A549 (cell line): ENCODE measurements around the gene FMNL2. TPM values are rescaled to one million over a fixed set of nuclear protein-coding genes. Genes with fewer than 3 reads are reported as not detected.

Experiments used
- ATAC-seq, 2 experiments: fragments of 200-7000 bp in 1 of 2; fragments of >200 bp in 1 of 2; cut with Nextera tagmentation in 1 of 2; cut with Tn5 transposase in 1 of 2; 3 replicates each; pipeline versions ENCODE4 v1.8.0 to v1.9.1; 2018 to 2020; ENCODE audit warnings: mild to moderate bottlenecking in 1 of 2, moderate library complexity in 1 of 2
- CTCF ChIA-PET: fragments of 300-600 bp; sonication (Branson Sonifier 250); formaldehyde crosslinking; extraction: SDS; loops from one replicate; lab custom pipeline; 2021; ENCODE audit warnings: antibody characterized with exemption, inconsistent platforms; lab: Yijun Ruan, JAX
- POLR2A ChIA-PET: fragments of 350-600 bp; formaldehyde crosslinking; extraction: SDS; loops from one replicate; lab custom pipeline; 2021; ENCODE audit warnings: antibody characterized with exemption, inconsistent platforms; lab: Yijun Ruan, JAX
- DNase-seq, 2 experiments: peaks; one replicate each; pipeline versions ENCODE4 v3.0.0 to v3.0.0-alpha.2; 2011 to 2016; ENCODE audit warnings: low read depth in 1 of 2, low spot score in 1 of 2
- FAIRE-seq: peaks from 2 replicates; lab custom pipeline; 2011; peaks lifted over from hg19 to GRCh38; lab: Jason Lieb, UNC
- H3K27ac ChIP-seq, 2 experiments: fragments of >200 bp; sonication (Bioruptor Twin); formaldehyde crosslinking; 3 replicates each; pipeline ENCODE4 v1.5.1; 2016 to 2017
- H3K4me1 ChIP-seq: fragments of >200 bp; sonication (Bioruptor Twin); formaldehyde crosslinking; 3 replicates; pipeline ENCODE4 v1.6.1; 2016
- H3K4me2 ChIP-seq: fragments of >200 bp; sonication (Bioruptor Twin); formaldehyde crosslinking; 3 replicates; pipeline ENCODE4 v1.6.1; 2016
- H3K4me3 ChIP-seq: fragments of >200 bp; sonication (Bioruptor Twin); formaldehyde crosslinking; 3 replicates; pipeline ENCODE4 v1.5.1; 2016
- H3K9me3 ChIP-seq: fragments of >200 bp; sonication (Bioruptor Twin); formaldehyde crosslinking; 3 replicates; pipeline ENCODE4 v1.6.1; 2016
- BHLHE40 ChIP-seq: IDR thresholded peaks from 2 replicates; pipeline ENCODE4 v1.6.1; 2012; ENCODE audit warnings: low read depth, low read length, inconsistent platforms
- CBX2 ChIP-seq: fragments of 200-600 bp; sonication (generic); IDR thresholded peaks from 2 replicates; pipeline ENCODE4 v1.6.1; 2016; ENCODE audit warnings: low read depth, mild to moderate bottlenecking, borderline replicate concordance
- CHD2 ChIP-seq: fragments of 150-350 bp; IDR thresholded peaks from 2 replicates; pipeline ENCODE4 v1.6.1; 2014; ENCODE audit warnings: low read length; ENCODE audit not compliant: partially characterized antibody
- EHF ChIP-seq: fragments of 250-450 bp; sonication (Bioruptor Pico); IDR thresholded peaks from 2 replicates; pipeline ENCODE4 v1.5.0; 2020; ENCODE audit warnings: mild to moderate bottlenecking
- EP300 ChIP-seq, 2 experiments: fragments of >200 bp; sonication (Bioruptor Twin); formaldehyde crosslinking; IDR thresholded peaks; 2 replicates in 1 of 2; 3 replicates in 1 of 2; pipeline ENCODE4 v1.6.1; 2016 to 2017
- GATA3 ChIP-seq: IDR thresholded peaks from 2 replicates; pipeline ENCODE4 v1.6.1; 2012; ENCODE audit warnings: borderline replicate concordance
- HOXB13 ChIP-seq: fragments of 250-450 bp; sonication (Bioruptor Pico); IDR thresholded peaks from 2 replicates; pipeline ENCODE4 v1.5.0; 2020; ENCODE audit warnings: low read depth, mild to moderate bottlenecking, moderate library complexity
- HOXB5 ChIP-seq: fragments of 250-450 bp; sonication (Bioruptor Pico); IDR thresholded peaks from 2 replicates; pipeline ENCODE4 v1.5.0; 2020; ENCODE audit warnings: mild to moderate bottlenecking, moderate library complexity
- JUNB ChIP-seq: fragments of >200 bp; sonication (Bioruptor Twin); formaldehyde crosslinking; IDR thresholded peaks from 2 replicates; pipeline ENCODE4 v1.6.1; 2016
- MYC ChIP-seq: IDR thresholded peaks from 2 replicates; pipeline ENCODE4 v1.6.1; 2012; ENCODE audit warnings: mild to moderate bottlenecking, inconsistent platforms, low read length, improper control_type of control experiment, borderline replicate concordance
- NR3C1 ChIP-seq: fragments of >200 bp; sonication (Bioruptor Twin); formaldehyde crosslinking; IDR thresholded peaks from 3 replicates; pipeline ENCODE4 v1.6.1; 2017
- RAD21 ChIP-seq, 2 experiments: fragments of >200 bp in 1 of 2; sonication (Bioruptor Twin) in 1 of 2; formaldehyde crosslinking in 1 of 2; IDR thresholded peaks in 1 of 2; conservative IDR thresholded peaks in 1 of 2; 2 replicates in 1 of 2; 3 replicates in 1 of 2; pipeline ENCODE4 v1.6.1; 2012 to 2018; ENCODE audit warnings: inconsistent platforms in 1 of 2
- RNF2 ChIP-seq: fragments of 200-600 bp; sonication (generic); IDR thresholded peaks from 2 replicates; pipeline ENCODE4 v1.6.1; 2016; ENCODE audit warnings: low read depth, mild to moderate bottlenecking, antibody characterized with exemption, moderate library complexity, borderline replicate concordance
- SMC3 ChIP-seq: fragments of >200 bp; sonication (Bioruptor Twin); formaldehyde crosslinking; IDR thresholded peaks from 3 replicates; pipeline ENCODE4 v1.6.1; 2018; ENCODE audit warnings: inconsistent platforms
- ZC3H11A ChIP-seq: fragments of 450-650 bp; IDR thresholded peaks from 2 replicates; pipeline ENCODE4 v1.6.1; 2014; ENCODE audit warnings: antibody characterized with exemption, mild to moderate bottlenecking
- ZNF302 ChIP-seq: fragments of 250-450 bp; sonication (Bioruptor Pico); IDR thresholded peaks from 2 replicates; pipeline ENCODE4 v1.9.0; 2021; ENCODE audit warnings: inconsistent platforms, mild to moderate bottlenecking, moderate library complexity
- WGBS: methylation state at CpG from one replicate; pipeline ENCODE4 v1.1.6; 2017; ENCODE audit errors: missing lambda C conversion rate; 5-methylcytosine and 5-hydroxymethylcytosine counted together
- polyA plus RNA-seq, 4 experiments: library from polyadenylated mRNA; depleted of rRNA in 3 of 4; stranded (reverse); fragments of >200 nt; fragmentation: RNase III in 1 of 4; extraction: RNeasy Plus Mini Kit Qiagen cat#74134 plus additional on column Dnase treatment in 1 of 4; gene quantifications; 2 replicates in 3 of 4; 3 replicates in 1 of 4; pipeline ENCODE4 v1.2.3, GENCODE V29; 2011 to 2017
- TF ChIP-seq, protein P1 (sequence below): IDR thresholded peaks from 2 replicates; pipeline ENCODE4 v1.6.1; 2012
- TF ChIP-seq, protein P2 (sequence below): fragments of 250-450 bp; sonication (Bioruptor Pico); IDR thresholded peaks from 2 replicates; pipeline ENCODE4 v1.5.0; 2021; ENCODE audit warnings: mild to moderate bottlenecking, moderate library complexity, borderline replicate concordance
- TF ChIP-seq, protein P3 (sequence below): fragments of 250-450 bp; sonication (Bioruptor Pico); IDR thresholded peaks from 2 replicates; pipeline ENCODE4 v1.5.0; 2020; ENCODE audit warnings: low read depth, mild to moderate bottlenecking, moderate library complexity
- TF ChIP-seq, protein P4 (sequence below): fragments of 150-350 bp; IDR thresholded peaks from 2 replicates; pipeline ENCODE4 v1.6.1; 2014; ENCODE audit warnings: low read depth, mild to moderate bottlenecking, low read length
- TF ChIP-seq, protein P5 (sequence below): IDR thresholded peaks from 2 replicates; pipeline ENCODE4 v1.6.1; 2012; ENCODE audit warnings: low read depth, borderline replicate concordance
- TF ChIP-seq, protein P6 (sequence below): fragments of >200 bp; sonication (Bioruptor Twin); formaldehyde crosslinking; IDR thresholded peaks from 3 replicates; pipeline ENCODE4 v1.5.1; 2016
- TF ChIP-seq, protein P7 (sequence below): fragments of >200 bp; sonication (Bioruptor Twin); formaldehyde crosslinking; IDR thresholded peaks from 3 replicates; pipeline ENCODE4 v1.6.1; 2016

The FMNL2 gene
- polyA plus RNA-seq, 2 of the 4 experiments (the other 2 are of a cell fraction), result 27.9 to 36.5 TPM

DNA sequence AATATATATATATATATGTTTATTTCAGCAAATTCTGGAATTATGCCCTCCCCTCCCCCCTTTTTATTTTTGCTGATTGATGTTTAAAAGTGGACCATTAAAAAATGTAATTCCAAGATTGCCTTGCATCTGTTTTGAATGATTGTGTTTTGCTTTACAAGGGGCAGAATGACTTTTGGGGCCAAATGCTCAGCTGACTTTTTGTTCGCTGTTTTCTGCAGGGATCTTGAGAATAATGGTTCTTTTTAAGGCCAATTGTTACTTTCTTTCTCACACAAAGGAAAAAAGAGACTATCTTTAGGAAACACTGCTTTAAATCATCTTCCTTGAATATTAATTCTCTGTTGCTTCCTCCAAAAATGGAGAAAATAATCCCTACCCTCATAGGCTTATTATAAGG lies 95.9 kb downstream of the FMNL2 start:
- H3K9me3 ChIP-seq, result no peaks in the 10 kb centered on the region
- FAIRE-seq (no peak), DNase-seq (no peak), ATAC-seq (no peak)
- peak overlapping the region; percentile 78 to 90 for H3K27ac ChIP-seq
- TF ChIP-seq, protein P1, sequence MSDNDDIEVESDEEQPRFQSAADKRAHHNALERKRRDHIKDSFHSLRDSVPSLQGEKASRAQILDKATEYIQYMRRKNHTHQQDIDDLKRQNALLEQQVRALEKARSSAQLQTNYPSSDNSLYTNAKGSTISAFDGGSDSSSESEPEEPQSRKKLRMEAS, result no peak
- TF ChIP-seq SMC3 (no peak), CBX2 (no peak), GATA3 (no peak), JUNB (no peak), HOXB5 (no peak), CHD2 (no peak), BHLHE40 (no peak), HOXB13 (no peak), EP300 (IDR thresholded peaks at IDR 0.05) (no peak), NR3C1 (no peak)
- TF ChIP-seq, protein P2, sequence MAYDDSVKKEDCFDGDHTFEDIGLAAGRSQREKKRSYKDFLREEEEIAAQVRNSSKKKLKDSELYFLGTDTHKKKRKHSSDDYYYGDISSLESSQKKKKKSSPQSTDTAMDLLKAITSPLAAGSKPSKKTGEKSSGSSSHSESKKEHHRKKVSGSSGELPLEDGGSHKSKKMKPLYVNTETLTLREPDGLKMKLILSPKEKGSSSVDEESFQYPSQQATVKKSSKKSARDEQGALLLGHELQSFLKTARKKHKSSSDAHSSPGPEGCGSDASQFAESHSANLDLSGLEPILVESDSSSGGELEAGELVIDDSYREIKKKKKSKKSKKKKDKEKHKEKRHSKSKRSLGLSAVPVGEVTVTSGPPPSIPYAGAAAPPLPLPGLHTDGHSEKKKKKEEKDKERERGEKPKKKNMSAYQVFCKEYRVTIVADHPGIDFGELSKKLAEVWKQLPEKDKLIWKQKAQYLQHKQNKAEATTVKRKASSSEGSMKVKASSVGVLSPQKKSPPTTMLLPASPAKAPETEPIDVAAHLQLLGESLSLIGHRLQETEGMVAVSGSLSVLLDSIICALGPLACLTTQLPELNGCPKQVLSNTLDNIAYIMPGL (CRISPR knock-in tag), result no peak
- TF ChIP-seq, protein P3, sequence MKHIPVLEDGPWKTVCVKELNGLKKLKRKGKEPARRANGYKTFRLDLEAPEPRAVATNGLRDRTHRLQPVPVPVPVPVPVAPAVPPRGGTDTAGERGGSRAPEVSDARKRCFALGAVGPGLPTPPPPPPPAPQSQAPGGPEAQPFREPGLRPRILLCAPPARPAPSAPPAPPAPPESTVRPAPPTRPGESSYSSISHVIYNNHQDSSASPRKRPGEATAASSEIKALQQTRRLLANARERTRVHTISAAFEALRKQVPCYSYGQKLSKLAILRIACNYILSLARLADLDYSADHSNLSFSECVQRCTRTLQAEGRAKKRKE (CRISPR knock-in tag), result no peak
- TF ChIP-seq, protein P4, sequence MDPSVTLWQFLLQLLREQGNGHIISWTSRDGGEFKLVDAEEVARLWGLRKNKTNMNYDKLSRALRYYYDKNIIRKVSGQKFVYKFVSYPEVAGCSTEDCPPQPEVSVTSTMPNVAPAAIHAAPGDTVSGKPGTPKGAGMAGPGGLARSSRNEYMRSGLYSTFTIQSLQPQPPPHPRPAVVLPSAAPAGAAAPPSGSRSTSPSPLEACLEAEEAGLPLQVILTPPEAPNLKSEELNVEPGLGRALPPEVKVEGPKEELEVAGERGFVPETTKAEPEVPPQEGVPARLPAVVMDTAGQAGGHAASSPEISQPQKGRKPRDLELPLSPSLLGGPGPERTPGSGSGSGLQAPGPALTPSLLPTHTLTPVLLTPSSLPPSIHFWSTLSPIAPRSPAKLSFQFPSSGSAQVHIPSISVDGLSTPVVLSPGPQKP, result no peak
- TF ChIP-seq, protein P5, sequence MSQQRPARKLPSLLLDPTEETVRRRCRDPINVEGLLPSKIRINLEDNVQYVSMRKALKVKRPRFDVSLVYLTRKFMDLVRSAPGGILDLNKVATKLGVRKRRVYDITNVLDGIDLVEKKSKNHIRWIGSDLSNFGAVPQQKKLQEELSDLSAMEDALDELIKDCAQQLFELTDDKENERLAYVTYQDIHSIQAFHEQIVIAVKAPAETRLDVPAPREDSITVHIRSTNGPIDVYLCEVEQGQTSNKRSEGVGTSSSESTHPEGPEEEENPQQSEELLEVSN, result no peak
- TF ChIP-seq, protein P6, sequence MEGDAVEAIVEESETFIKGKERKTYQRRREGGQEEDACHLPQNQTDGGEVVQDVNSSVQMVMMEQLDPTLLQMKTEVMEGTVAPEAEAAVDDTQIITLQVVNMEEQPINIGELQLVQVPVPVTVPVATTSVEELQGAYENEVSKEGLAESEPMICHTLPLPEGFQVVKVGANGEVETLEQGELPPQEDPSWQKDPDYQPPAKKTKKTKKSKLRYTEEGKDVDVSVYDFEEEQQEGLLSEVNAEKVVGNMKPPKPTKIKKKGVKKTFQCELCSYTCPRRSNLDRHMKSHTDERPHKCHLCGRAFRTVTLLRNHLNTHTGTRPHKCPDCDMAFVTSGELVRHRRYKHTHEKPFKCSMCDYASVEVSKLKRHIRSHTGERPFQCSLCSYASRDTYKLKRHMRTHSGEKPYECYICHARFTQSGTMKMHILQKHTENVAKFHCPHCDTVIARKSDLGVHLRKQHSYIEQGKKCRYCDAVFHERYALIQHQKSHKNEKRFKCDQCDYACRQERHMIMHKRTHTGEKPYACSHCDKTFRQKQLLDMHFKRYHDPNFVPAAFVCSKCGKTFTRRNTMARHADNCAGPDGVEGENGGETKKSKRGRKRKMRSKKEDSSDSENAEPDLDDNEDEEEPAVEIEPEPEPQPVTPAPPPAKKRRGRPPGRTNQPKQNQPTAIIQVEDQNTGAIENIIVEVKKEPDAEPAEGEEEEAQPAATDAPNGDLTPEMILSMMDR, result no peak
- TF ChIP-seq, protein P7, sequence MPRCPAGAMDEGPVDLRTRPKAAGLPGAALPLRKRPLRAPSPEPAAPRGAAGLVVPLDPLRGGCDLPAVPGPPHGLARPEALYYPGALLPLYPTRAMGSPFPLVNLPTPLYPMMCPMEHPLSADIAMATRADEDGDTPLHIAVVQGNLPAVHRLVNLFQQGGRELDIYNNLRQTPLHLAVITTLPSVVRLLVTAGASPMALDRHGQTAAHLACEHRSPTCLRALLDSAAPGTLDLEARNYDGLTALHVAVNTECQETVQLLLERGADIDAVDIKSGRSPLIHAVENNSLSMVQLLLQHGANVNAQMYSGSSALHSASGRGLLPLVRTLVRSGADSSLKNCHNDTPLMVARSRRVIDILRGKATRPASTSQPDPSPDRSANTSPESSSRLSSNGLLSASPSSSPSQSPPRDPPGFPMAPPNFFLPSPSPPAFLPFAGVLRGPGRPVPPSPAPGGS, result no peak
- H3K4me3 ChIP-seq, result no peak overlapping the region
- peak overlapping the region; percentile 70; the same call in 2 of the 3 replicates for H3K4me2 ChIP-seq
- peaks cover 75% of the 10 kb centered on the region for H3K4me1 ChIP-seq
- POLR2A ChIA-PET, result no interaction called here
- WGBS, result 94% methylated on average over 1 of the region's 1 CpG
- CTCF ChIA-PET, result interaction anchor here (1.0 kb wide), 1 partner anchor 87 kb away, joined by 3 read pairs; no protein-coding TSS in a partner anchor

DNA sequence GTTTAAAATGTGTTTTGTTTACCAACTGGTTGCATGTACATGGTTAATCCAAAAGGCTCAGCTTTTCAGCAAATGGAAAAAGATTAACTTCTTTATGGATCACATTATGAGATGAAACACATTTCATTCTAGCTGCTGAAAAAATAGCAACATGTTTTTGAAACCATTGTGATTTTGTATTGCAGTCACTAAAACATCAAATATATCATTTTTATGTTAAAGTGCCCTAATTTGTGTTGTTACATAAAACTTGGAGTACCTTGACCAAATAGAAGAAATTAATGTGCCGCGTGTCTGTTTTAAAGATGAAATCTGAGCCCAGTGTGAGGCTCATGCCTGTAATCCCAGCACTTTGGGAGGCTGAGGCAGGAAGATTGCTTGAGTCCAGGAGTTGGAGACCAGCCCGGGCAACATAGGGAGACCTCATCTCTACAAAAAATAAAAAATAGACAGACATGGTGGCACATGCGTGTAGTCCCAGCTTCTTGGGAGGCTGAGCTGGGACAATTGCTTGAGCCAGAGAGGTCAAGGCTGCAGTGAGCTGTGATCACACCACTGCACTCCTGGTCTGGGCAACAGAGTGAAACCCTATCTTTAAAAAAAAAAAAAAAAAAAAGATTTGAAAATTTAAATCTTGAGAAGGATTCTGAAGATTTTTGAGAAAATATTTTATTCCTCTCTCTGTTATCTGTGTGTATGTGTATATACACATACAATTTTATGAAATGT lies 96.6 kb downstream of the FMNL2 start:
- WGBS, result 92% methylated on average over 4 of the region's 4 CpGs
- ChIA-PET POLR2A (interaction anchor here (0.7 kb wide), 1 partner anchor 10 kb away, joined by 4 read pairs; no protein-coding TSS in a partner anchor), CTCF (no interaction called here)
- Histone ChIP-seq H3K4me1 (peaks cover 68% of the 10 kb centered on the region), H3K27ac (peak overlapping the region; percentile 78 to 90), H3K4me2 (peak overlapping the region; percentile 70), H3K9me3 (no peaks in the 10 kb centered on the region), H3K4me3 (no peak overlapping the region)
- DNase-seq (no peak), ATAC-seq (peak in 1 of 2 experiments; percentile 39; a peak in 3 of 6 replicates), FAIRE-seq (no peak)
- TF ChIP-seq ZC3H11A, result no peak
- TF ChIP-seq EHF (CRISPR knock-in tag), result no peak
- no peak for TF ChIP-seq MYC
- TF ChIP-seq RNF2, result no peak
- TF ChIP-seq, protein P4, result no peak
- TF ChIP-seq RAD21 (conservative IDR thresholded peaks at IDR 0.05 in 1 of 2, IDR thresholded peaks at IDR 0.05 in 1 of 2), result no peak
- TF ChIP-seq, protein P7, result no peak
- TF ChIP-seq, protein P3 (CRISPR knock-in tag), result no peak
- TF ChIP-seq ZNF302 (CRISPR knock-in tag), result no peak
